GM23338 (cell line): ENCODE results near the gene ALMS1. TPM values are rescaled to one million over a fixed set of nuclear protein-coding genes. Genes with fewer than 3 reads are reported as not detected.

Experiments
- ATAC-seq: fragments of 200-7000 bp; cut with Tn5 transposase; 3 replicates; pipeline ENCODE4 v1.9.1; 2020
- DNase-seq: peaks from one replicate; pipeline ENCODE4 v3.0.0-alpha.2; 2015; ENCODE audit warnings: low spot score
- H2AFZ ChIP-seq: fragments of 200-600 bp; sonication (generic); 2 replicates; pipeline ENCODE4 v1.8.0; 2016; ENCODE audit warnings: antibody characterized with exemption, mild to moderate bottlenecking, moderate library complexity
- H3F3A ChIP-seq: fragments of 200-600 bp; sonication (generic); replicated peaks from 2 replicates; pipeline ENCODE4 v1.8.0; 2017; ENCODE audit warnings: antibody characterized with exemption, mixed run types, low read depth
- H3K27ac ChIP-seq: fragments of 200-600 bp; sonication (generic); 2 replicates; pipeline ENCODE4 v1.6.1; 2016; ENCODE audit warnings: low read depth
- H3K27me3 ChIP-seq: fragments of 200-600 bp; sonication (generic); 2 replicates; pipeline ENCODE4 v1.8.0; 2016; ENCODE audit warnings: mild to moderate bottlenecking, mixed run types, moderate library complexity; ENCODE audit not compliant: insufficient read depth
- H3K36me3 ChIP-seq: fragments of 200-600 bp; sonication (generic); 2 replicates; pipeline ENCODE4 v1.8.0; 2016; ENCODE audit warnings: mild to moderate bottlenecking; ENCODE audit not compliant: insufficient read depth
- H3K4me1 ChIP-seq: fragments of 200-600 bp; sonication (generic); 2 replicates; pipeline ENCODE4 v1.8.0; 2016; ENCODE audit warnings: mild to moderate bottlenecking, moderate library complexity; ENCODE audit not compliant: insufficient read depth
- H3K4me2 ChIP-seq: fragments of 200-600 bp; sonication (generic); 2 replicates; pipeline ENCODE4 v1.7.1; 2017; ENCODE audit warnings: mixed run types
- H3K4me3 ChIP-seq: fragments of 200-600 bp; sonication (generic); 2 replicates; pipeline ENCODE4 v1.6.1; 2016; ENCODE audit warnings: mixed run types
- H3K79me2 ChIP-seq: fragments of 200-600 bp; sonication (generic); replicated peaks from 2 replicates; pipeline ENCODE4 v1.8.0; 2017; ENCODE audit warnings: mild to moderate bottlenecking; ENCODE audit not compliant: insufficient read depth
- H3K9me2 ChIP-seq: fragments of 200-600 bp; sonication (generic); 2 replicates; pipeline ENCODE4 v1.8.0; 2017; ENCODE audit not compliant: insufficient read depth
- H4K20me1 ChIP-seq: fragments of 200-600 bp; sonication (generic); replicated peaks from 2 replicates; pipeline ENCODE4 v1.8.0; 2017; ENCODE audit warnings: mild to moderate bottlenecking; ENCODE audit not compliant: insufficient read depth
- H3K27ac Mint-ChIP-seq: 2 replicates; pipeline ENCODE4 v1.8.0; 2020; ENCODE audit warnings: inconsistent platforms, mild to moderate bottlenecking, moderate library complexity, mixed read lengths
- H3K27me3 Mint-ChIP-seq: 3 replicates; pipeline ENCODE4 v1.8.0; 2022; ENCODE audit warnings: low read depth, mild to moderate bottlenecking, moderate library complexity, mixed read lengths, inconsistent platforms; ENCODE audit not compliant: insufficient read depth, poor library complexity
- H3K36me3 Mint-ChIP-seq: 3 replicates; pipeline ENCODE4 v1.8.0; 2021; ENCODE audit warnings: low read depth, mild to moderate bottlenecking, inconsistent platforms, moderate library complexity, mixed read lengths
- H3K4me1 Mint-ChIP-seq: 3 replicates; pipeline ENCODE4 v1.8.0; 2020; ENCODE audit warnings: mild to moderate bottlenecking, inconsistent platforms, mixed read lengths
- H3K4me3 Mint-ChIP-seq: 3 replicates; pipeline ENCODE4 v1.8.0; 2021; ENCODE audit warnings: moderate library complexity, mild to moderate bottlenecking, inconsistent platforms, mixed read lengths
- H3K9me3 Mint-ChIP-seq: 3 replicates; pipeline ENCODE4 v1.8.0; 2020; ENCODE audit warnings: moderate library complexity, mild to moderate bottlenecking, inconsistent platforms, mixed read lengths
- ETS1 ChIP-seq: IDR thresholded peaks from 2 replicates; pipeline ENCODE4 v1.6.1; 2016; ENCODE audit warnings: antibody characterized with exemption
- EZH2 ChIP-seq: fragments of 200-600 bp; sonication (generic); IDR thresholded peaks from one replicate; pipeline ENCODE4 v1.8.0; 2017; ENCODE audit warnings: antibody characterized with exemption, mild to moderate bottlenecking, low read depth; ENCODE audit not compliant: unreplicated experiment
- EZH2phosphoT487 ChIP-seq: fragments of 200-600 bp; sonication (generic); IDR thresholded peaks from one replicate; pipeline ENCODE4 v1.8.1; 2018; ENCODE audit warnings: antibody characterized with exemption; ENCODE audit not compliant: unreplicated experiment
- NANOG ChIP-seq: IDR thresholded peaks from 2 replicates; pipeline ENCODE4 v1.6.1; 2016; ENCODE audit warnings: antibody characterized with exemption, borderline replicate concordance
- POLR2AphosphoS5 ChIP-seq: IDR thresholded peaks from 2 replicates; pipeline ENCODE4 v1.6.1; 2016; ENCODE audit warnings: antibody characterized with exemption, low read depth
- STAT1 ChIP-seq: IDR thresholded peaks from one replicate; pipeline ENCODE4 v1.6.1; 2016; ENCODE audit warnings: antibody characterized with exemption; ENCODE audit not compliant: unreplicated experiment
- ZNF114 ChIP-seq: fragments of 250-450 bp; sonication (Bioruptor Pico); IDR thresholded peaks from 2 replicates; pipeline ENCODE4 v1.5.0; 2020; ENCODE audit warnings: mild to moderate bottlenecking, moderate library complexity
- ZNF331 ChIP-seq: fragments of 250-450 bp; sonication (Bioruptor Pico); IDR thresholded peaks from 2 replicates; pipeline ENCODE4 v1.5.0; 2020; ENCODE audit warnings: low read depth, mild to moderate bottlenecking, moderate library complexity
- polyA plus RNA-seq: library from polyadenylated mRNA; unstranded; fragments of >200 nt; fragmentation: Nextera tagmentation; extraction: Ambion mirVana; gene quantifications from 2 replicates; pipeline ENCODE4 v1.2.1, GENCODE V29; 2016
- total RNA-seq: library from RNA; depleted of rRNA; stranded (reverse); fragments of >200 nt; shearing (Covaris generic); gene quantifications from 2 replicates; pipeline ENCODE4 v1.2.3, GENCODE V29; 2014
- TF ChIP-seq, protein P1 (sequence below), 2 experiments: fragments of 200-600 bp in 1 of 2; sonication (generic) in 1 of 2; conservative IDR thresholded peaks; 2 replicates each; pipeline versions ENCODE4 v1.5.1 to v1.6.1; 2016 to 2017; ENCODE audit warnings: antibody characterized with exemption in 2 of 2, low read depth in 2 of 2, mild to moderate bottlenecking in 2 of 2, moderate library complexity in 1 of 2
- TF ChIP-seq, protein P2 (sequence below): IDR thresholded peaks from one replicate; pipeline ENCODE4 v1.6.1; 2018; ENCODE audit warnings: antibody characterized with exemption; ENCODE audit not compliant: unreplicated experiment
- TF ChIP-seq, protein P3 (sequence below): fragments of 250-450 bp; sonication (Bioruptor Pico); IDR thresholded peaks from 2 replicates; pipeline ENCODE4 v1.5.0; 2020; ENCODE audit warnings: mild to moderate bottlenecking, moderate library complexity

The ALMS1 gene
- total and polyA plus RNA-seq, 2 experiments from 2014 or later: 38.8 to 65.7 TPM

- TF ChIP-seq, protein P1, sequence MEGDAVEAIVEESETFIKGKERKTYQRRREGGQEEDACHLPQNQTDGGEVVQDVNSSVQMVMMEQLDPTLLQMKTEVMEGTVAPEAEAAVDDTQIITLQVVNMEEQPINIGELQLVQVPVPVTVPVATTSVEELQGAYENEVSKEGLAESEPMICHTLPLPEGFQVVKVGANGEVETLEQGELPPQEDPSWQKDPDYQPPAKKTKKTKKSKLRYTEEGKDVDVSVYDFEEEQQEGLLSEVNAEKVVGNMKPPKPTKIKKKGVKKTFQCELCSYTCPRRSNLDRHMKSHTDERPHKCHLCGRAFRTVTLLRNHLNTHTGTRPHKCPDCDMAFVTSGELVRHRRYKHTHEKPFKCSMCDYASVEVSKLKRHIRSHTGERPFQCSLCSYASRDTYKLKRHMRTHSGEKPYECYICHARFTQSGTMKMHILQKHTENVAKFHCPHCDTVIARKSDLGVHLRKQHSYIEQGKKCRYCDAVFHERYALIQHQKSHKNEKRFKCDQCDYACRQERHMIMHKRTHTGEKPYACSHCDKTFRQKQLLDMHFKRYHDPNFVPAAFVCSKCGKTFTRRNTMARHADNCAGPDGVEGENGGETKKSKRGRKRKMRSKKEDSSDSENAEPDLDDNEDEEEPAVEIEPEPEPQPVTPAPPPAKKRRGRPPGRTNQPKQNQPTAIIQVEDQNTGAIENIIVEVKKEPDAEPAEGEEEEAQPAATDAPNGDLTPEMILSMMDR (conservative IDR thresholded peaks at IDR 0.05; ENCODE audit: low read depth in 2 of 2): no peak
- TF ChIP-seq, protein P2, sequence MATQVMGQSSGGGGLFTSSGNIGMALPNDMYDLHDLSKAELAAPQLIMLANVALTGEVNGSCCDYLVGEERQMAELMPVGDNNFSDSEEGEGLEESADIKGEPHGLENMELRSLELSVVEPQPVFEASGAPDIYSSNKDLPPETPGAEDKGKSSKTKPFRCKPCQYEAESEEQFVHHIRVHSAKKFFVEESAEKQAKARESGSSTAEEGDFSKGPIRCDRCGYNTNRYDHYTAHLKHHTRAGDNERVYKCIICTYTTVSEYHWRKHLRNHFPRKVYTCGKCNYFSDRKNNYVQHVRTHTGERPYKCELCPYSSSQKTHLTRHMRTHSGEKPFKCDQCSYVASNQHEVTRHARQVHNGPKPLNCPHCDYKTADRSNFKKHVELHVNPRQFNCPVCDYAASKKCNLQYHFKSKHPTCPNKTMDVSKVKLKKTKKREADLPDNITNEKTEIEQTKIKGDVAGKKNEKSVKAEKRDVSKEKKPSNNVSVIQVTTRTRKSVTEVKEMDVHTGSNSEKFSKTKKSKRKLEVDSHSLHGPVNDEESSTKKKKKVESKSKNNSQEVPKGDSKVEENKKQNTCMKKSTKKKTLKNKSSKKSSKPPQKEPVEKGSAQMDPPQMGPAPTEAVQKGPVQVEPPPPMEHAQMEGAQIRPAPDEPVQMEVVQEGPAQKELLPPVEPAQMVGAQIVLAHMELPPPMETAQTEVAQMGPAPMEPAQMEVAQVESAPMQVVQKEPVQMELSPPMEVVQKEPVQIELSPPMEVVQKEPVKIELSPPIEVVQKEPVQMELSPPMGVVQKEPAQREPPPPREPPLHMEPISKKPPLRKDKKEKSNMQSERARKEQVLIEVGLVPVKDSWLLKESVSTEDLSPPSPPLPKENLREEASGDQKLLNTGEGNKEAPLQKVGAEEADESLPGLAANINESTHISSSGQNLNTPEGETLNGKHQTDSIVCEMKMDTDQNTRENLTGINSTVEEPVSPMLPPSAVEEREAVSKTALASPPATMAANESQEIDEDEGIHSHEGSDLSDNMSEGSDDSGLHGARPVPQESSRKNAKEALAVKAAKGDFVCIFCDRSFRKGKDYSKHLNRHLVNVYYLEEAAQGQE: no peak
- TF ChIP-seq EZH2phosphoT487 (no peak), POLR2AphosphoS5 (no peak), ZNF331 (CRISPR knock-in tag) (no peak), ZNF114 (CRISPR knock-in tag) (no peak), STAT1 (no peak), EZH2 (no peak), ETS1 (no peak), NANOG (no peak)
Observed at GRCh38 chr2:73487112-73487657, 101.5 kb downstream of the ALMS1 start (continued).

GRCh38 chr2:73488079-73488478 lies 102.4 kb downstream of the ALMS1 start:
- H3K27me3 ChIP-seq: no peaks in the 10 kb centered on the region
- H3K36me3 Mint-ChIP-seq: peaks cover 49% of the 10 kb centered on the region
- peaks cover 12% of the 10 kb centered on the region for H3K4me1 Mint-ChIP-seq
- H3K27ac ChIP-seq: no peak overlapping the region
- no peak overlapping the region for H3K4me2 ChIP-seq
- peaks cover 22% of the 10 kb centered on the region for H3K9me3 Mint-ChIP-seq
- peaks cover 4% of the 10 kb centered on the region for H3K27me3 Mint-ChIP-seq
- H3K4me1 ChIP-seq: peaks cover 3% of the 10 kb centered on the region; the same call in 1 of the 2 replicates
- H3K36me3 ChIP-seq: peaks cover 16% of the 10 kb centered on the region
- DNase-seq (no peak), ATAC-seq (no peak)
- no peak overlapping the region for H3K4me3 Mint-ChIP-seq
- H3K27ac Mint-ChIP-seq: no peak overlapping the region
- no peaks in the 10 kb centered on the region for H3K9me2 ChIP-seq
- peaks cover 2% of the 10 kb centered on the region; the same call in 1 of the 2 replicates for H4K20me1 ChIP-seq
- H3K4me3 ChIP-seq: no peak overlapping the region
- no peak overlapping the region for H2AFZ ChIP-seq
- H3K79me2 ChIP-seq: peaks cover 5% of the 10 kb centered on the region; the same call in 1 of the 2 replicates
- H3F3A ChIP-seq: no peaks in the 10 kb centered on the region
- TF ChIP-seq EZH2phosphoT487 (no peak), EZH2 (no peak)
- TF ChIP-seq, protein P3, sequence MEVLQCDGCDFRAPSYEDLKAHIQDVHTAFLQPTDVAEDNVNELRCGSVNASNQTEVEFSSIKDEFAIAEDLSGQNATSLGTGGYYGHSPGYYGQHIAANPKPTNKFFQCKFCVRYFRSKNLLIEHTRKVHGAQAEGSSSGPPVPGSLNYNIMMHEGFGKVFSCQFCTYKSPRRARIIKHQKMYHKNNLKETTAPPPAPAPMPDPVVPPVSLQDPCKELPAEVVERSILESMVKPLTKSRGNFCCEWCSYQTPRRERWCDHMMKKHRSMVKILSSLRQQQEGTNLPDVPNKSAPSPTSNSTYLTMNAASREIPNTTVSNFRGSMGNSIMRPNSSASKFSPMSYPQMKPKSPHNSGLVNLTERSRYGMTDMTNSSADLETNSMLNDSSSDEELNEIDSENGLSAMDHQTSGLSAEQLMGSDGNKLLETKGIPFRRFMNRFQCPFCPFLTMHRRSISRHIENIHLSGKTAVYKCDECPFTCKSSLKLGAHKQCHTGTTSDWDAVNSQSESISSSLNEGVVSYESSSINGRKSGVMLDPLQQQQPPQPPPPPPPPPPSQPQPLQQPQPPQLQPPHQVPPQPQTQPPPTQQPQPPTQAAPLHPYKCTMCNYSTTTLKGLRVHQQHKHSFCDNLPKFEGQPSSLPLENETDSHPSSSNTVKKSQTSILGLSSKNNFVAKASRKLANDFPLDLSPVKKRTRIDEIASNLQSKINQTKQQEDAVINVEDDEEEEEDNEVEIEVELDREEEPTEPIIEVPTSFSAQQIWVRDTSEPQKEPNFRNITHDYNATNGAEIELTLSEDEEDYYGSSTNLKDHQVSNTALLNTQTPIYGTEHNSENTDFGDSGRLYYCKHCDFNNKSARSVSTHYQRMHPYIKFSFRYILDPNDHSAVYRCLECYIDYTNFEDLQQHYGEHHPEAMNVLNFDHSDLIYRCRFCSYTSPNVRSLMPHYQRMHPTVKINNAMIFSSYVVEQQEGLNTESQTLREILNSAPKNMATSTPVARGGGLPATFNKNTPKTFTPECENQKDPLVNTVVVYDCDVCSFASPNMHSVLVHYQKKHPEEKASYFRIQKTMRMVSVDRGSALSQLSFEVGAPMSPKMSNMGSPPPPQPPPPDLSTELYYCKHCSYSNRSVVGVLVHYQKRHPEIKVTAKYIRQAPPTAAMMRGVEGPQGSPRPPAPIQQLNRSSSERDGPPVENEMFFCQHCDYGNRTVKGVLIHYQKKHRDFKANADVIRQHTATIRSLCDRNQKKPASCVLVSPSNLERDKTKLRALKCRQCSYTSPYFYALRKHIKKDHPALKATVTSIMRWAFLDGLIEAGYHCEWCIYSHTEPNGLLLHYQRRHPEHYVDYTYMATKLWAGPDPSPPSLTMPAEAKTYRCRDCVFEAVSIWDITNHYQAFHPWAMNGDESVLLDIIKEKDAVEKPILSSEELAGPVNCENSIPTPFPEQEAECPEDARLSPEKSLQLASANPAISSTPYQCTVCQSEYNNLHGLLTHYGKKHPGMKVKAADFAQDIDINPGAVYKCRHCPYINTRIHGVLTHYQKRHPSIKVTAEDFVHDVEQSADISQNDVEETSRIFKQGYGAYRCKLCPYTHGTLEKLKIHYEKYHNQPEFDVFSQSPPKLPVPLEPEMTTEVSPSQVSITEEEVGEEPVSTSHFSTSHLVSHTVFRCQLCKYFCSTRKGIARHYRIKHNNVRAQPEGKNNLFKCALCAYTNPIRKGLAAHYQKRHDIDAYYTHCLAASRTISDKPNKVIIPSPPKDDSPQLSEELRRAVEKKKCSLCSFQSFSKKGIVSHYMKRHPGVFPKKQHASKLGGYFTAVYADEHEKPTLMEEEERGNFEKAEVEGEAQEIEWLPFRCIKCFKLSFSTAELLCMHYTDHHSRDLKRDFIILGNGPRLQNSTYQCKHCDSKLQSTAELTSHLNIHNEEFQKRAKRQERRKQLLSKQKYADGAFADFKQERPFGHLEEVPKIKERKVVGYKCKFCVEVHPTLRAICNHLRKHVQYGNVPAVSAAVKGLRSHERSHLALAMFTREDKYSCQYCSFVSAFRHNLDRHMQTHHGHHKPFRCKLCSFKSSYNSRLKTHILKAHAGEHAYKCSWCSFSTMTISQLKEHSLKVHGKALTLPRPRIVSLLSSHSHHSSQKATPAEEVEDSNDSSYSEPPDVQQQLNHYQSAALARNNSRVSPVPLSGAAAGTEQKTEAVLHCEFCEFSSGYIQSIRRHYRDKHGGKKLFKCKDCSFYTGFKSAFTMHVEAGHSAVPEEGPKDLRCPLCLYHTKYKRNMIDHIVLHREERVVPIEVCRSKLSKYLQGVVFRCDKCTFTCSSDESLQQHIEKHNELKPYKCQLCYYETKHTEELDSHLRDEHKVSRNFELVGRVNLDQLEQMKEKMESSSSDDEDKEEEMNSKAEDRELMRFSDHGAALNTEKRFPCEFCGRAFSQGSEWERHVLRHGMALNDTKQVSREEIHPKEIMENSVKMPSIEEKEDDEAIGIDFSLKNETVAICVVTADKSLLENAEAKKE (CRISPR knock-in tag): no peak
